ENCODE results near the gene STXBP1. TPM values are rescaled to one million over a fixed set of nuclear protein-coding genes. Genes with fewer than 3 reads are reported as not detected.

Gene STXBP1
- total and polyA plus RNA-seq, 2 experiments from 2014 or later = 48.6 to 50.4 TPM

GRCh38 chr9:127613583-127613954 is 1.5 kb downstream of the STXBP1 start (continued):
- TF ChIP-seq, protein P1, sequence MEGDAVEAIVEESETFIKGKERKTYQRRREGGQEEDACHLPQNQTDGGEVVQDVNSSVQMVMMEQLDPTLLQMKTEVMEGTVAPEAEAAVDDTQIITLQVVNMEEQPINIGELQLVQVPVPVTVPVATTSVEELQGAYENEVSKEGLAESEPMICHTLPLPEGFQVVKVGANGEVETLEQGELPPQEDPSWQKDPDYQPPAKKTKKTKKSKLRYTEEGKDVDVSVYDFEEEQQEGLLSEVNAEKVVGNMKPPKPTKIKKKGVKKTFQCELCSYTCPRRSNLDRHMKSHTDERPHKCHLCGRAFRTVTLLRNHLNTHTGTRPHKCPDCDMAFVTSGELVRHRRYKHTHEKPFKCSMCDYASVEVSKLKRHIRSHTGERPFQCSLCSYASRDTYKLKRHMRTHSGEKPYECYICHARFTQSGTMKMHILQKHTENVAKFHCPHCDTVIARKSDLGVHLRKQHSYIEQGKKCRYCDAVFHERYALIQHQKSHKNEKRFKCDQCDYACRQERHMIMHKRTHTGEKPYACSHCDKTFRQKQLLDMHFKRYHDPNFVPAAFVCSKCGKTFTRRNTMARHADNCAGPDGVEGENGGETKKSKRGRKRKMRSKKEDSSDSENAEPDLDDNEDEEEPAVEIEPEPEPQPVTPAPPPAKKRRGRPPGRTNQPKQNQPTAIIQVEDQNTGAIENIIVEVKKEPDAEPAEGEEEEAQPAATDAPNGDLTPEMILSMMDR (conservative IDR thresholded peaks at IDR 0.05; ENCODE audit: low read depth in 2 of 2) = no peak
- TF ChIP-seq EZH2 (IDR thresholded peaks at IDR 0.05; ENCODE audit: low read depth, unreplicated experiment) = no peak
- TF ChIP-seq REST (IDR thresholded peaks at IDR 0.05; ENCODE audit: unreplicated experiment) = no peak

GRCh38 chr9:127614961-127615360 is 2.9 kb downstream of the STXBP1 start:
- Mint-ChIP-seq H3K27ac (no peak overlapping the region), H3K27me3 (ENCODE audit: insufficient read depth, low read depth, poor library complexity) (peaks cover 11% of the 10 kb centered on the region), H3K36me3 (ENCODE audit: low read depth) (no peaks in the 10 kb centered on the region; the same call in 2 of the 3 replicates), H3K4me3 (no peak overlapping the region), H3K9me3 (no peaks in the 10 kb centered on the region; the same call in 2 of the 3 replicates), H3K4me1 (peaks cover 15% of the 10 kb centered on the region)
- peaks cover 63% of the 10 kb centered on the region for H3K79me2 ChIP-seq (replicated peaks; ENCODE audit: insufficient read depth)
- H3K27me3 ChIP-seq (ENCODE audit: insufficient read depth) = peaks cover 21% of the 10 kb centered on the region
- TF ChIP-seq, protein P2, sequence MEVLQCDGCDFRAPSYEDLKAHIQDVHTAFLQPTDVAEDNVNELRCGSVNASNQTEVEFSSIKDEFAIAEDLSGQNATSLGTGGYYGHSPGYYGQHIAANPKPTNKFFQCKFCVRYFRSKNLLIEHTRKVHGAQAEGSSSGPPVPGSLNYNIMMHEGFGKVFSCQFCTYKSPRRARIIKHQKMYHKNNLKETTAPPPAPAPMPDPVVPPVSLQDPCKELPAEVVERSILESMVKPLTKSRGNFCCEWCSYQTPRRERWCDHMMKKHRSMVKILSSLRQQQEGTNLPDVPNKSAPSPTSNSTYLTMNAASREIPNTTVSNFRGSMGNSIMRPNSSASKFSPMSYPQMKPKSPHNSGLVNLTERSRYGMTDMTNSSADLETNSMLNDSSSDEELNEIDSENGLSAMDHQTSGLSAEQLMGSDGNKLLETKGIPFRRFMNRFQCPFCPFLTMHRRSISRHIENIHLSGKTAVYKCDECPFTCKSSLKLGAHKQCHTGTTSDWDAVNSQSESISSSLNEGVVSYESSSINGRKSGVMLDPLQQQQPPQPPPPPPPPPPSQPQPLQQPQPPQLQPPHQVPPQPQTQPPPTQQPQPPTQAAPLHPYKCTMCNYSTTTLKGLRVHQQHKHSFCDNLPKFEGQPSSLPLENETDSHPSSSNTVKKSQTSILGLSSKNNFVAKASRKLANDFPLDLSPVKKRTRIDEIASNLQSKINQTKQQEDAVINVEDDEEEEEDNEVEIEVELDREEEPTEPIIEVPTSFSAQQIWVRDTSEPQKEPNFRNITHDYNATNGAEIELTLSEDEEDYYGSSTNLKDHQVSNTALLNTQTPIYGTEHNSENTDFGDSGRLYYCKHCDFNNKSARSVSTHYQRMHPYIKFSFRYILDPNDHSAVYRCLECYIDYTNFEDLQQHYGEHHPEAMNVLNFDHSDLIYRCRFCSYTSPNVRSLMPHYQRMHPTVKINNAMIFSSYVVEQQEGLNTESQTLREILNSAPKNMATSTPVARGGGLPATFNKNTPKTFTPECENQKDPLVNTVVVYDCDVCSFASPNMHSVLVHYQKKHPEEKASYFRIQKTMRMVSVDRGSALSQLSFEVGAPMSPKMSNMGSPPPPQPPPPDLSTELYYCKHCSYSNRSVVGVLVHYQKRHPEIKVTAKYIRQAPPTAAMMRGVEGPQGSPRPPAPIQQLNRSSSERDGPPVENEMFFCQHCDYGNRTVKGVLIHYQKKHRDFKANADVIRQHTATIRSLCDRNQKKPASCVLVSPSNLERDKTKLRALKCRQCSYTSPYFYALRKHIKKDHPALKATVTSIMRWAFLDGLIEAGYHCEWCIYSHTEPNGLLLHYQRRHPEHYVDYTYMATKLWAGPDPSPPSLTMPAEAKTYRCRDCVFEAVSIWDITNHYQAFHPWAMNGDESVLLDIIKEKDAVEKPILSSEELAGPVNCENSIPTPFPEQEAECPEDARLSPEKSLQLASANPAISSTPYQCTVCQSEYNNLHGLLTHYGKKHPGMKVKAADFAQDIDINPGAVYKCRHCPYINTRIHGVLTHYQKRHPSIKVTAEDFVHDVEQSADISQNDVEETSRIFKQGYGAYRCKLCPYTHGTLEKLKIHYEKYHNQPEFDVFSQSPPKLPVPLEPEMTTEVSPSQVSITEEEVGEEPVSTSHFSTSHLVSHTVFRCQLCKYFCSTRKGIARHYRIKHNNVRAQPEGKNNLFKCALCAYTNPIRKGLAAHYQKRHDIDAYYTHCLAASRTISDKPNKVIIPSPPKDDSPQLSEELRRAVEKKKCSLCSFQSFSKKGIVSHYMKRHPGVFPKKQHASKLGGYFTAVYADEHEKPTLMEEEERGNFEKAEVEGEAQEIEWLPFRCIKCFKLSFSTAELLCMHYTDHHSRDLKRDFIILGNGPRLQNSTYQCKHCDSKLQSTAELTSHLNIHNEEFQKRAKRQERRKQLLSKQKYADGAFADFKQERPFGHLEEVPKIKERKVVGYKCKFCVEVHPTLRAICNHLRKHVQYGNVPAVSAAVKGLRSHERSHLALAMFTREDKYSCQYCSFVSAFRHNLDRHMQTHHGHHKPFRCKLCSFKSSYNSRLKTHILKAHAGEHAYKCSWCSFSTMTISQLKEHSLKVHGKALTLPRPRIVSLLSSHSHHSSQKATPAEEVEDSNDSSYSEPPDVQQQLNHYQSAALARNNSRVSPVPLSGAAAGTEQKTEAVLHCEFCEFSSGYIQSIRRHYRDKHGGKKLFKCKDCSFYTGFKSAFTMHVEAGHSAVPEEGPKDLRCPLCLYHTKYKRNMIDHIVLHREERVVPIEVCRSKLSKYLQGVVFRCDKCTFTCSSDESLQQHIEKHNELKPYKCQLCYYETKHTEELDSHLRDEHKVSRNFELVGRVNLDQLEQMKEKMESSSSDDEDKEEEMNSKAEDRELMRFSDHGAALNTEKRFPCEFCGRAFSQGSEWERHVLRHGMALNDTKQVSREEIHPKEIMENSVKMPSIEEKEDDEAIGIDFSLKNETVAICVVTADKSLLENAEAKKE (CRISPR knock-in tag; IDR thresholded peaks at IDR 0.05) = no peak
- TF ChIP-seq EZH2phosphoT487 (IDR thresholded peaks at IDR 0.05; ENCODE audit: unreplicated experiment) = no peak
- TF ChIP-seq ZNF331 (CRISPR knock-in tag; IDR thresholded peaks at IDR 0.05; ENCODE audit: low read depth) = no peak
- no peak for TF ChIP-seq NANOG (IDR thresholded peaks at IDR 0.05; ENCODE audit: borderline replicate concordance)
- TF ChIP-seq REST (IDR thresholded peaks at IDR 0.05; ENCODE audit: unreplicated experiment) = no peak
- no peak for TF ChIP-seq CREB1 (CRISPR knock-in tag; IDR thresholded peaks at IDR 0.05; ENCODE audit: low read depth)
- peaks cover 8% of the 10 kb centered on the region for H4K20me1 ChIP-seq (replicated peaks; ENCODE audit: insufficient read depth)
- no peak overlapping the region for H3K4me2 ChIP-seq
- H3K9me2 ChIP-seq (ENCODE audit: insufficient read depth) = no peaks in the 10 kb centered on the region
- no peak overlapping the region for H3K4me3 ChIP-seq
- no peaks in the 10 kb centered on the region for H3K36me3 ChIP-seq (ENCODE audit: insufficient read depth)
- ATAC-seq (no peak), DNase-seq (ENCODE audit: low spot score) (no peak)
- H3K27ac ChIP-seq (ENCODE audit: low read depth) = no peak overlapping the region
- H3K4me1 ChIP-seq (ENCODE audit: insufficient read depth) = peaks cover 16% of the 10 kb centered on the region
- 0 out of 2 replicates have a peak, but pooled peaks cover 4% of the 10 kb centered on the region for H3F3A ChIP-seq (replicated peaks; ENCODE audit: low read depth)
- H2AFZ ChIP-seq = no peak overlapping the region

Data from GM23338 (cell line).